A673 (cell line): ENCODE results near the gene FOXO3.

Source experiments
- EZH2 ChIP-seq: fragments of 200-600 bp; sonication (generic); IDR thresholded peaks from 2 replicates; pipeline ENCODE4 v1.6.1; 2017; ENCODE audit warnings: borderline replicate concordance, low read depth, mild to moderate bottlenecking, mixed read lengths, antibody characterized with exemption, low read length; ENCODE audit not compliant: poor library complexity, severe bottlenecking
- TF ChIP-seq, protein P1 (sequence below): fragments of 300-800, 200-600 bp; sonication (generic); conservative IDR thresholded peaks from 2 replicates; pipeline ENCODE4 v1.5.1; 2017; ENCODE audit warnings: low read depth, mild to moderate bottlenecking, antibody characterized with exemption, low read length, moderate library complexity, mixed read lengths

- TF ChIP-seq, protein P1, sequence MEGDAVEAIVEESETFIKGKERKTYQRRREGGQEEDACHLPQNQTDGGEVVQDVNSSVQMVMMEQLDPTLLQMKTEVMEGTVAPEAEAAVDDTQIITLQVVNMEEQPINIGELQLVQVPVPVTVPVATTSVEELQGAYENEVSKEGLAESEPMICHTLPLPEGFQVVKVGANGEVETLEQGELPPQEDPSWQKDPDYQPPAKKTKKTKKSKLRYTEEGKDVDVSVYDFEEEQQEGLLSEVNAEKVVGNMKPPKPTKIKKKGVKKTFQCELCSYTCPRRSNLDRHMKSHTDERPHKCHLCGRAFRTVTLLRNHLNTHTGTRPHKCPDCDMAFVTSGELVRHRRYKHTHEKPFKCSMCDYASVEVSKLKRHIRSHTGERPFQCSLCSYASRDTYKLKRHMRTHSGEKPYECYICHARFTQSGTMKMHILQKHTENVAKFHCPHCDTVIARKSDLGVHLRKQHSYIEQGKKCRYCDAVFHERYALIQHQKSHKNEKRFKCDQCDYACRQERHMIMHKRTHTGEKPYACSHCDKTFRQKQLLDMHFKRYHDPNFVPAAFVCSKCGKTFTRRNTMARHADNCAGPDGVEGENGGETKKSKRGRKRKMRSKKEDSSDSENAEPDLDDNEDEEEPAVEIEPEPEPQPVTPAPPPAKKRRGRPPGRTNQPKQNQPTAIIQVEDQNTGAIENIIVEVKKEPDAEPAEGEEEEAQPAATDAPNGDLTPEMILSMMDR: no peak
- TF ChIP-seq EZH2: no peak
Observed at GRCh38 chr6:108727966-108728730, 167.4 kb downstream of the FOXO3 start.
